Smooth muscle cell (in vitro differentiated cells): ENCODE measurements around the gene STK17B. TPM values are rescaled to one million over a fixed set of nuclear protein-coding genes. Genes with fewer than 3 reads are reported as not detected.

Source experiments
- DNase-seq: peaks from one replicate; lab custom pipeline; 2025; ENCODE audit not compliant: unreplicated experiment; lab: John Stamatoyannopoulos, UW
- H2AFZ ChIP-seq: fragments of 200-600 bp; sonication (generic); 2 replicates; pipeline ENCODE4 v1.6.0; 2016; ENCODE audit warnings: antibody characterized with exemption, low read depth, mild to moderate bottlenecking
- H3F3A ChIP-seq: fragments of 200-600 bp; sonication (generic); 2 replicates; pipeline ENCODE4 v1.6.0; 2017; ENCODE audit warnings: antibody characterized with exemption, low read depth
- H3K27ac ChIP-seq: fragments of 200-600 bp; sonication (generic); 2 replicates; pipeline ENCODE4 v1.5.1; 2016; ENCODE audit warnings: low read depth, mild to moderate bottlenecking
- H3K27me3 ChIP-seq: fragments of 200-600 bp; sonication (generic); 2 replicates; pipeline ENCODE4 v1.6.1; 2016; ENCODE audit warnings: low read depth, mild to moderate bottlenecking
- H3K36me3 ChIP-seq: fragments of 200-600 bp; sonication (generic); 2 replicates; pipeline ENCODE4 v1.5.1; 2016; ENCODE audit warnings: low read depth
- H3K4me1 ChIP-seq: fragments of 200-600 bp; sonication (generic); 2 replicates; pipeline ENCODE4 v1.5.1; 2016; ENCODE audit warnings: low read depth
- H3K4me2 ChIP-seq: fragments of 200-600 bp; sonication (generic); 2 replicates; pipeline ENCODE4 v1.6.0; 2016; ENCODE audit warnings: mild to moderate bottlenecking
- H3K4me3 ChIP-seq: fragments of 200-600 bp; sonication (generic); 2 replicates; pipeline ENCODE4 v1.5.1; 2016; ENCODE audit warnings: mild to moderate bottlenecking
- H3K79me2 ChIP-seq: fragments of 200-600 bp; sonication (generic); 2 replicates; pipeline ENCODE4 v1.6.0; 2016; ENCODE audit warnings: low read depth, mild to moderate bottlenecking
- H3K9ac ChIP-seq: fragments of 200-600 bp; sonication (generic); 2 replicates; pipeline ENCODE4 v1.6.0; 2016; ENCODE audit warnings: low read depth
- H3K9me3 ChIP-seq: fragments of 200-600 bp; sonication (generic); replicated peaks from 2 replicates; pipeline ENCODE4 v1.5.1; 2016; ENCODE audit warnings: low read depth
- H4K20me1 ChIP-seq: fragments of 200-600 bp; sonication (generic); 2 replicates; pipeline ENCODE4 v1.6.0; 2016; ENCODE audit warnings: low read depth
- CTCF ChIP-seq: fragments of 200-600 bp; sonication (generic); IDR thresholded peaks from 2 replicates; pipeline ENCODE4 v1.5.1; 2017; ENCODE audit warnings: borderline replicate concordance, mild to moderate bottlenecking, antibody characterized with exemption; ENCODE audit not compliant: insufficient read depth, poor library complexity, severe bottlenecking
- WGBS: methylation state at CpG from one replicate; pipeline ENCODE4 v1.1.7; 2016; ENCODE audit warnings: low lambda C conversion rate; 5-methylcytosine and 5-hydroxymethylcytosine counted together
- polyA plus RNA-seq: library from polyadenylated mRNA; unstranded; fragments of >200 nt; fragmentation: Nextera tagmentation; extraction: Ambion mirVana; gene quantifications from 2 replicates; pipeline ENCODE4 v1.2.1, GENCODE V29; 2016
- total RNA-seq: library from RNA; depleted of rRNA; stranded (reverse); fragments of >200 nt; gene quantifications from 2 replicates; pipeline ENCODE4 v1.2.3, GENCODE V29; 2014

STK17B gene
- total and polyA plus RNA-seq, 2 experiments from 2014 or later: 33.5 to 165 TPM

GRCh38 chr2:196174404-196174803, 3.0 kb upstream of the STK17B start:
- Histone ChIP-seq H3K27ac (no peak overlapping the region), H3K9ac (no peak overlapping the region), H3K79me2 (peaks cover 20% of the 10 kb centered on the region), H3K36me3 (no peaks in the 10 kb centered on the region), H2AFZ (no peak overlapping the region), H3K4me1 (peaks cover 5% of the 10 kb centered on the region), H4K20me1 (peaks cover 19% of the 10 kb centered on the region), H3F3A (peaks cover 4% of the 10 kb centered on the region), H3K9me3 (no peaks in the 10 kb centered on the region), H3K4me3 (no peak overlapping the region), H3K4me2 (no peak overlapping the region), H3K27me3 (no peaks in the 10 kb centered on the region)
- WGBS: 93% methylated on average over 3 of the region's 3 CpGs
- no peak for DNase-seq
- TF ChIP-seq CTCF: no peak

GRCh38 chr2:196173505-196173904, 2.1 kb upstream of the STK17B start:
- Histone ChIP-seq H3K9ac (no peak overlapping the region), H3K4me2 (no peak overlapping the region), H3K4me3 (no peak overlapping the region), H3K9me3 (no peaks in the 10 kb centered on the region), H4K20me1 (peaks cover 28% of the 10 kb centered on the region), H3F3A (peaks cover 4% of the 10 kb centered on the region), H3K27ac (no peak overlapping the region), H3K79me2 (peaks cover 29% of the 10 kb centered on the region), H3K36me3 (no peaks in the 10 kb centered on the region), H3K4me1 (peaks cover 8% of the 10 kb centered on the region), H2AFZ (no peak overlapping the region), H3K27me3 (no peaks in the 10 kb centered on the region)
- WGBS: 92% methylated on average over 5 of the region's 5 CpGs
- no peak for DNase-seq
- no peak for TF ChIP-seq CTCF

- Histone ChIP-seq H3K4me1 (peaks cover 9% of the 10 kb centered on the region), H3K4me3 (no peak overlapping the region), H3K9ac (no peak overlapping the region), H2AFZ (no peak overlapping the region), H3K27ac (no peak overlapping the region), H3K9me3 (no peaks in the 10 kb centered on the region), H3K27me3 (no peaks in the 10 kb centered on the region), H4K20me1 (peaks cover 34% of the 10 kb centered on the region), H3K36me3 (no peaks in the 10 kb centered on the region), H3K79me2 (peaks cover 34% of the 10 kb centered on the region), H3K4me2 (no peak overlapping the region), H3F3A (peaks cover 4% of the 10 kb centered on the region)
- no peak for TF ChIP-seq CTCF
- DNase-seq: no peak
- 96% methylated on average over 1 of the region's 1 CpG for WGBS
Observed at GRCh38 chr2:196172951-196173350, 1.6 kb upstream of the STK17B start.

GRCh38 chr2:196171946-196172345, 568 bp upstream of the STK17B start:
- 9% methylated on average over 11 of the region's 11 CpGs for WGBS
- no peak overlapping the region for H3K9ac ChIP-seq
- no peak for TF ChIP-seq CTCF
- peak overlapping the region; percentile 94 for H2AFZ ChIP-seq
- H3K79me2 ChIP-seq: peaks cover 44% of the 10 kb centered on the region
- H3K27me3 ChIP-seq: no peaks in the 10 kb centered on the region
- H3K4me3 ChIP-seq: peak overlapping the region; percentile 90
- H3K36me3 ChIP-seq: no peaks in the 10 kb centered on the region
- no peak for DNase-seq
- H3K4me2 ChIP-seq: peak overlapping the region; percentile 92
- H3K4me1 ChIP-seq: peaks cover 19% of the 10 kb centered on the region
- H3F3A ChIP-seq: peaks cover 10% of the 10 kb centered on the region
- no peak overlapping the region for H3K27ac ChIP-seq
- no peaks in the 10 kb centered on the region for H3K9me3 ChIP-seq
- H4K20me1 ChIP-seq: peaks cover 44% of the 10 kb centered on the region
